Measurements from ENCODE around the gene ZNF492. TPM values are rescaled to one million over a fixed set of nuclear protein-coding genes. Genes with fewer than 3 reads are reported as not detected.
"Not testable (repeated sequence)": the region's sequence is repeated elsewhere in the genome, so short reads cannot be mapped to it uniquely, and the experiment has no call there.

Gene ZNF492
- total RNA-seq (2014; rRNA removed; shearing (Covaris generic)) = 2.3 TPM in 2 replicates

GRCh38 chr19:22633706-22634449, at the start of gene ZNF492:
TSS of gene ZNF492 (plus strand) at chr19:22634324. CDS start at chr19:22653400, 19,076 bp downstream.
- H3K27me3 ChIP-seq; H3K36me3 ChIP-seq; H3K27ac ChIP-seq; H3K4me1 ChIP-seq; H3K9me3 ChIP-seq (replicated peaks): not testable (repeated sequence)
- H3K4me3 ChIP-seq = peak within 1 kb of the TSS; percentile 57
- DNase-seq = peak; percentile 54 to 64

GRCh38 chr19:22595422-22595821, 38.7 kb upstream of the ZNF492 start:
- DNase-seq = no peak
- Histone ChIP-seq H3K4me3 (no peak overlapping the region), H3K27ac (no peak overlapping the region), H3K9me3 (replicated peaks) (no peaks in the 10 kb centered on the region), H3K4me1 (no peaks in the 10 kb centered on the region), H3K36me3 (no peaks in the 10 kb centered on the region), H3K27me3 (no peaks in the 10 kb centered on the region; the same call in 1 of the 2 replicates)

GRCh38 chr19:22595918-22596341, 38.2 kb upstream of the ZNF492 start:
- no peaks in the 10 kb centered on the region for H3K36me3 ChIP-seq
- H3K27ac ChIP-seq = no peak overlapping the region
- DNase-seq = no peak
- H3K9me3 ChIP-seq (replicated peaks) = no peaks in the 10 kb centered on the region
- H3K4me3 ChIP-seq = no peak overlapping the region
- H3K27me3 ChIP-seq = no peaks in the 10 kb centered on the region; the same call in 1 of the 2 replicates
- no peaks in the 10 kb centered on the region for H3K4me1 ChIP-seq

GRCh38 chr19:22600690-22601648, 33.2 kb upstream of the ZNF492 start:
- no peak for DNase-seq
- H3K27ac ChIP-seq = no peak overlapping the region
- H3K27me3 ChIP-seq = no peaks in the 10 kb centered on the region
- no peaks in the 10 kb centered on the region for H3K36me3 ChIP-seq
- no peak overlapping the region for H3K4me3 ChIP-seq
- H3K9me3 ChIP-seq (replicated peaks) = no peaks in the 10 kb centered on the region
- H3K4me1 ChIP-seq = no peaks in the 10 kb centered on the region

- no peaks in the 10 kb centered on the region for H3K27me3 ChIP-seq
- no peaks in the 10 kb centered on the region for H3K9me3 ChIP-seq (replicated peaks)
- H3K36me3 ChIP-seq = no peaks in the 10 kb centered on the region
- DNase-seq = no peak
- no peak overlapping the region for H3K27ac ChIP-seq
- no peak overlapping the region for H3K4me3 ChIP-seq
- H3K4me1 ChIP-seq = no peaks in the 10 kb centered on the region
Observed at GRCh38 chr19:22601906-22602630, 32.1 kb upstream of the ZNF492 start.

GRCh38 chr19:22602631-22603272, 31.4 kb upstream of the ZNF492 start:
- no peaks in the 10 kb centered on the region for H3K4me1 ChIP-seq
- H3K9me3 ChIP-seq (replicated peaks) = no peaks in the 10 kb centered on the region
- no peak for DNase-seq

GRCh38 chr19:22603518-22604440, 30.3 kb upstream of the ZNF492 start:
- Histone ChIP-seq H3K27me3 (no peaks in the 10 kb centered on the region), H3K27ac (no peak overlapping the region), H3K4me1 (no peaks in the 10 kb centered on the region), H3K4me3 (no peak overlapping the region), H3K9me3 (replicated peaks) (no peaks in the 10 kb centered on the region), H3K36me3 (no peaks in the 10 kb centered on the region)
- no peak for DNase-seq

More at GRCh38 chr19:22602631-22603272, 31.4 kb upstream of the ZNF492 start:
- H3K27me3 ChIP-seq = no peaks in the 10 kb centered on the region
- H3K4me3 ChIP-seq = no peak overlapping the region
- H3K27ac ChIP-seq = no peak overlapping the region
- H3K36me3 ChIP-seq = no peaks in the 10 kb centered on the region

- Histone ChIP-seq H3K4me3 (no peak overlapping the region), H3K27ac (no peak overlapping the region), H3K36me3 (no peaks in the 10 kb centered on the region), H3K9me3 (replicated peaks) (no peaks in the 10 kb centered on the region), H3K4me1 (no peaks in the 10 kb centered on the region), H3K27me3 (no peaks in the 10 kb centered on the region)
- no peak for DNase-seq
Observed at GRCh38 chr19:22604571-22605274, 29.4 kb upstream of the ZNF492 start.

GRCh38 chr19:22605275-22606211, 28.6 kb upstream of the ZNF492 start:
- no peaks in the 10 kb centered on the region for H3K4me1 ChIP-seq
- H3K9me3 ChIP-seq (replicated peaks) = no peaks in the 10 kb centered on the region
- H3K36me3 ChIP-seq = no peaks in the 10 kb centered on the region
- no peaks in the 10 kb centered on the region for H3K27me3 ChIP-seq
- H3K4me3 ChIP-seq = no peak overlapping the region
- DNase-seq = no peak
- no peak overlapping the region for H3K27ac ChIP-seq

- no peaks in the 10 kb centered on the region for H3K36me3 ChIP-seq
- no peak overlapping the region for H3K27ac ChIP-seq
- no peak overlapping the region for H3K4me3 ChIP-seq
- no peaks in the 10 kb centered on the region for H3K9me3 ChIP-seq (replicated peaks)
- DNase-seq = no peak
- H3K27me3 ChIP-seq = no peaks in the 10 kb centered on the region
- H3K4me1 ChIP-seq = no peaks in the 10 kb centered on the region
Observed at GRCh38 chr19:22606212-22606553, 27.9 kb upstream of the ZNF492 start.

GRCh38 chr19:22606954-22607652, 27.0 kb upstream of the ZNF492 start:
- no peak for DNase-seq
- no peaks in the 10 kb centered on the region for H3K9me3 ChIP-seq (replicated peaks)
- no peaks in the 10 kb centered on the region for H3K36me3 ChIP-seq
- no peaks in the 10 kb centered on the region for H3K4me1 ChIP-seq
- no peak overlapping the region for H3K27ac ChIP-seq
- H3K4me3 ChIP-seq = no peak overlapping the region
- no peaks in the 10 kb centered on the region for H3K27me3 ChIP-seq
